Endodermal cell (in vitro differentiated cells): Measurements from ENCODE around the gene CFAP92. TPM values are rescaled to one million over a fixed set of nuclear protein-coding genes. Genes with fewer than 3 reads are reported as not detected.

Experiments used
- DNase-seq: peaks from one replicate; pipeline ENCODE4 v3.0.0-alpha.2; 2017
- H3K27ac ChIP-seq: 2 replicates; pipeline ENCODE4 v1.5.1; 2013; ENCODE audit warnings: mild to moderate bottlenecking, low read depth, low read length, moderate library complexity
- H3K27me3 ChIP-seq: 2 replicates; pipeline ENCODE4 v1.6.1; 2013; ENCODE audit warnings: mild to moderate bottlenecking, low read length, moderate library complexity; ENCODE audit not compliant: insufficient read depth, control insufficient read depth, poor library complexity, severe bottlenecking
- H3K36me3 ChIP-seq: 2 replicates; pipeline ENCODE4 v1.7.0; 2013; ENCODE audit warnings: mild to moderate bottlenecking, low read length, moderate library complexity; ENCODE audit not compliant: control insufficient read depth, insufficient read depth
- H3K4me1 ChIP-seq: one replicate; pipeline ENCODE4 v1.7.0; 2013; ENCODE audit warnings: low read length; ENCODE audit not compliant: control insufficient read depth, insufficient read depth
- H3K4me3 ChIP-seq: 2 replicates; pipeline ENCODE4 v1.5.1; 2013; ENCODE audit warnings: mild to moderate bottlenecking, low read length, moderate library complexity
- H3K9ac ChIP-seq: 2 replicates; pipeline ENCODE4 v1.6.1; 2013; ENCODE audit warnings: mild to moderate bottlenecking, low read length, moderate library complexity; ENCODE audit not compliant: poor library complexity, severe bottlenecking; ENCODE audit errors: extremely low read depth
- H3K9me3 ChIP-seq: 2 replicates; pipeline ENCODE4 v1.6.1; 2013; ENCODE audit warnings: mild to moderate bottlenecking, low read length, moderate library complexity; ENCODE audit not compliant: control insufficient read depth
- H3K27ac Mint-ChIP-seq: 2 replicates; pipeline ENCODE4 v1.8.0; 2020; ENCODE audit warnings: mixed read lengths
- H3K27me3 Mint-ChIP-seq: 2 replicates; pipeline ENCODE4 v1.8.0; 2021; ENCODE audit warnings: mild to moderate bottlenecking, mixed read lengths; ENCODE audit not compliant: insufficient read depth
- H3K36me3 Mint-ChIP-seq: 2 replicates; pipeline ENCODE4 v1.8.0; 2020; ENCODE audit warnings: low read depth, mixed read lengths
- H3K4me1 Mint-ChIP-seq: 2 replicates; pipeline ENCODE4 v1.8.0; 2020; ENCODE audit warnings: mixed read lengths
- H3K4me3 Mint-ChIP-seq: 2 replicates; pipeline ENCODE4 v1.8.0; 2020; ENCODE audit warnings: mild to moderate bottlenecking, moderate library complexity, mixed read lengths
- H3K9me3 Mint-ChIP-seq: 2 replicates; pipeline ENCODE4 v1.8.0; 2020; ENCODE audit warnings: mild to moderate bottlenecking, mixed read lengths
- WGBS, 2 experiments: methylation state at CpG; one replicate each; pipeline versions ENCODE4 v1.1.5 to v1.1.7; 2013; ENCODE audit warnings: missing lambda C conversion rate in 2 of 2, mixed read lengths in 1 of 2; ENCODE audit not compliant: insufficient coverage in 1 of 2, insufficient read length in 1 of 2; 5-methylcytosine and 5-hydroxymethylcytosine counted together
- total RNA-seq, 2 donors: library from RNA; stranded (reverse); fragmentation: NEBNext Ultra II Directional in 1 of 2; extraction: Animal tissue kit (Norgen Biotek cat#: 25700) in 1 of 2; gene quantifications; 2 replicates in 1 of 2; 3 replicates in 1 of 2; pipeline ENCODE4 v1.2.1, GENCODE V29; 2021
- TF ChIP-seq, protein P1 (sequence below): fragments of 200-600 bp; sonication (generic); conservative IDR thresholded peaks from 2 replicates; pipeline ENCODE4 v1.5.0; 2021; ENCODE audit warnings: antibody characterized with exemption, mild to moderate bottlenecking

The CFAP92 gene
- total RNA-seq, 2 donors from 2014 or later: 1.3 to 3.0 TPM

DNA sequence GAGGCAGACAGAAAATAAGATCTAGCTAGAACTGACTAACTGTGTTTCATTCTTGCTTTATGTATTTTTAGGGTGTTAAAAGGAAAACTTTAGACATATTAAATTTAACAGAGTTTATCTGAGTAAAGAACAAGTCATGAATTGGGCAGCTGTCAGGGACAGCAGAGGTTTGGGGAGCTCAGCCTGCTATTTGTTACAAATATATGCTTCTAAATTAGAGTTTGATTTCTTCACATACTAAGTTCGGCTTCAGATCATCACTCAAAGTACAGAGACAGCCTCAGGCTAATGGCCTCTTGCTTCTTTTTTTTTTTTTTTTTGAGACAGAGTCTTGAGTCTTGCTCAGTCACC, 29.1 kb upstream of the CFAP92 start:
- TF ChIP-seq, protein P1, sequence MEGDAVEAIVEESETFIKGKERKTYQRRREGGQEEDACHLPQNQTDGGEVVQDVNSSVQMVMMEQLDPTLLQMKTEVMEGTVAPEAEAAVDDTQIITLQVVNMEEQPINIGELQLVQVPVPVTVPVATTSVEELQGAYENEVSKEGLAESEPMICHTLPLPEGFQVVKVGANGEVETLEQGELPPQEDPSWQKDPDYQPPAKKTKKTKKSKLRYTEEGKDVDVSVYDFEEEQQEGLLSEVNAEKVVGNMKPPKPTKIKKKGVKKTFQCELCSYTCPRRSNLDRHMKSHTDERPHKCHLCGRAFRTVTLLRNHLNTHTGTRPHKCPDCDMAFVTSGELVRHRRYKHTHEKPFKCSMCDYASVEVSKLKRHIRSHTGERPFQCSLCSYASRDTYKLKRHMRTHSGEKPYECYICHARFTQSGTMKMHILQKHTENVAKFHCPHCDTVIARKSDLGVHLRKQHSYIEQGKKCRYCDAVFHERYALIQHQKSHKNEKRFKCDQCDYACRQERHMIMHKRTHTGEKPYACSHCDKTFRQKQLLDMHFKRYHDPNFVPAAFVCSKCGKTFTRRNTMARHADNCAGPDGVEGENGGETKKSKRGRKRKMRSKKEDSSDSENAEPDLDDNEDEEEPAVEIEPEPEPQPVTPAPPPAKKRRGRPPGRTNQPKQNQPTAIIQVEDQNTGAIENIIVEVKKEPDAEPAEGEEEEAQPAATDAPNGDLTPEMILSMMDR: no peak
- WGBS, 2 experiments: 94% methylated on average over 1 of the region's 1 CpG; no CpG with 5 or more reads in 1 of the 2 experiments
- H3K27me3 Mint-ChIP-seq: peaks cover 64% of the 10 kb centered on the region

DNA sequence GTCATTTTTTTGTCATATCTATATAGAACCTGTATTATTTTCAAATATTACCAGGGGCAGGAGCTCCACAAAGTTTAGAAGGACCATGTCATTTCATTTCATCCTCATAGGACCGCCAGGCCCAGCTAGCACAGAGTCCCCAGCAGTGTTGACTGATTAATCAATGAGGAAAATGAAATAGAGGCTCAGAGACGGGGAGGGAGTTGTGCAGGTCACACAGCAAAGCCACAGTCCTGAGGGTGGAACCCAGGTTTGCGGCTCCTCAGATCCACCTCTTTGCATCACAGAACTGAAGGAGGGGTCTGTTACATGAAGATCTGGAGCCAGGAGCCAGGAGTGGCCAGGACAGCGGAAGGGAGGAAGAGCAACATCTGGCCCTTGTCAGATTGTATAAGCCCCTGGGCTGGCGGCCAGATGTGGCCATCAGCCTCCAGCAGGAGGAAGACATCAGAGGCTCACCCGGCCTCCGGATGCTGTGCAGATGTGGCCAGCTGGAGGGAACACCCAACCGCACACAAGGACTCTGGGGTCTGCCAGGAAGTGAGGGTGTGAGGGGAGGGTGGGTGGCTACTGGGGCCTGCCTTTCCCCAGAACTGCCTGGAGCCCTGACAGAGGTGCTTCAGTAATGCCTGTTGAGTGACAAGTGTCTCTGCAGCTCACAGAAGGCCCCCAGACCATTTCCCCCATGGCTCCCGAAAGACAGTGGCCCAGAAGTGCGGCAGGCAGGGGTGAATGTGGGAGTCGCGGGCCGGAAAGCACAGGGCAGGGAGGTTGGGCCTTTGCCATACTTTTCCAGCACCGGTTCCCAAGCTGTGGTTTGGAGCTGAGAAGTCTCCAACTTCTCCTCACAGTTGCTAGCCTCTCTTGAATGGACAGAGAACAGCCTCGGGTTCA, 28.5 kb upstream of the CFAP92 start:
- H3K4me3 Mint-ChIP-seq: no peak overlapping the region

More for the DNA sequence above, 29.1 kb upstream of the CFAP92 start:
- H3K4me1 Mint-ChIP-seq: no peaks in the 10 kb centered on the region
- no peak overlapping the region for H3K27ac ChIP-seq
- no peak overlapping the region for H3K4me3 ChIP-seq
- H3K36me3 Mint-ChIP-seq: no peaks in the 10 kb centered on the region
- DNase-seq: no peak
- no peaks in the 10 kb centered on the region for H3K36me3 ChIP-seq
- H3K9me3 Mint-ChIP-seq: peaks cover 12% of the 10 kb centered on the region
- no peaks in the 10 kb centered on the region for H3K9me3 ChIP-seq
- H3K4me3 Mint-ChIP-seq: no peak overlapping the region
- H3K27ac Mint-ChIP-seq: no peak overlapping the region
- H3K4me1 ChIP-seq: peaks cover 3% of the 10 kb centered on the region
- no peak overlapping the region for H3K9ac ChIP-seq
- peaks cover 24% of the 10 kb centered on the region for H3K27me3 ChIP-seq

DNA sequence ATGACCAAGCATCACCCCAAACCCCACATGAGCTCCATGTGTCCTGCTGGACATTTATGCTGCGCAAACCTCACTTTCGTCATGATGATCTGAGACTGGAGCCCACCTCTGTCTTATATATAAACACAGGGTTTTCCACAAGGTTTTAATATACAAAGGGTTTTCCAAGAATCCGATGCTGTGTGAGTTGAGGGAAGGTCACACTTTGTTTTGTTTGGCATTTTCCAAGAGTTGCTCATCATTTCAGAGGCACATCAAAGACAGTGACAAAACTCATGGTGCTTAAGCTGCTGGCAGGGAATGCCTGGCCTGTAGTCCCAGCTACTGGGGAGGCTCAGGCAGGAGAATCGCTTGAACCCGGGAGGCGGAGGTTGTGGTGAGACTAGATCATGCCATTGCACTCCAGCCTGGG, 27.3 kb upstream of the CFAP92 start:
- no peak overlapping the region for H3K27ac Mint-ChIP-seq
- H3K36me3 Mint-ChIP-seq: no peaks in the 10 kb centered on the region
- peaks cover 53% of the 10 kb centered on the region for H3K27me3 Mint-ChIP-seq
- H3K4me3 Mint-ChIP-seq: no peak overlapping the region
- H3K4me1 Mint-ChIP-seq: peaks cover 4% of the 10 kb centered on the region
- H3K27ac ChIP-seq: no peak overlapping the region
- DNase-seq: no peak
- H3K36me3 ChIP-seq: no peaks in the 10 kb centered on the region
- no peak overlapping the region for H3K9ac ChIP-seq
- H3K4me1 ChIP-seq: peaks cover 11% of the 10 kb centered on the region
- H3K4me3 ChIP-seq: no peak overlapping the region
- WGBS, 2 experiments: 85 to 87% methylated on average over 6 of the region's 6 CpGs
- H3K27me3 ChIP-seq: peaks cover 18% of the 10 kb centered on the region
- H3K9me3 ChIP-seq: no peaks in the 10 kb centered on the region
- TF ChIP-seq, protein P1: no peak
- H3K9me3 Mint-ChIP-seq: peaks cover 3% of the 10 kb centered on the region

More for the DNA sequence above, 28.5 kb upstream of the CFAP92 start:
- Histone ChIP-seq H3K27me3 (peaks cover 24% of the 10 kb centered on the region), H3K27ac (no peak overlapping the region), H3K4me3 (no peak overlapping the region), H3K36me3 (no peaks in the 10 kb centered on the region), H3K9me3 (no peaks in the 10 kb centered on the region), H3K9ac (no peak overlapping the region), H3K4me1 (peaks cover 9% of the 10 kb centered on the region)
- H3K27ac Mint-ChIP-seq: no peak overlapping the region
- H3K9me3 Mint-ChIP-seq: peaks cover 12% of the 10 kb centered on the region
- DNase-seq: no peak
- WGBS, 2 experiments: 83 to 89% methylated on average over 9 to 15 of the region's 15 CpGs
- TF ChIP-seq, protein P1: no peak
- H3K27me3 Mint-ChIP-seq: peaks cover 61% of the 10 kb centered on the region
- H3K36me3 Mint-ChIP-seq: no peaks in the 10 kb centered on the region
- H3K4me1 Mint-ChIP-seq: peaks cover 3% of the 10 kb centered on the region
